Frontal cortex (tissue), 4 donors: ENCODE results near the gene PREPL. TPM values are rescaled to one million over a fixed set of nuclear protein-coding genes. Genes with fewer than 3 reads are reported as not detected.
A peak's percentile ranks its signal among the peaks of the same experiment; 100 is the strongest.
"Not testable (repeated sequence)": the region's sequence is repeated elsewhere in the genome, so short reads cannot be mapped to it uniquely, and the experiment has no call there.

ENCODE experiments used
- DNase-seq, 2 donors: peaks; one replicate each; pipeline ENCODE4 v3.0.0; 2012; ENCODE audit warnings: low spot score in 2 of 2
- FAIRE-seq: peaks from 2 replicates; lab custom pipeline; 2012; peaks lifted over from hg19 to GRCh38; lab: Jason Lieb, UNC
- total RNA-seq: library from RNA; depleted of rRNA; stranded (reverse); fragments of >200 nt; gene quantifications from one replicate; pipeline ENCODE4 v1.2.3, GENCODE V29; 2014
- donor health status: control.
- donor health status: control.
- donor health status: control.

The PREPL gene
- total RNA-seq, 1 donor from 2014 or later, result 152 TPM

DNA sequence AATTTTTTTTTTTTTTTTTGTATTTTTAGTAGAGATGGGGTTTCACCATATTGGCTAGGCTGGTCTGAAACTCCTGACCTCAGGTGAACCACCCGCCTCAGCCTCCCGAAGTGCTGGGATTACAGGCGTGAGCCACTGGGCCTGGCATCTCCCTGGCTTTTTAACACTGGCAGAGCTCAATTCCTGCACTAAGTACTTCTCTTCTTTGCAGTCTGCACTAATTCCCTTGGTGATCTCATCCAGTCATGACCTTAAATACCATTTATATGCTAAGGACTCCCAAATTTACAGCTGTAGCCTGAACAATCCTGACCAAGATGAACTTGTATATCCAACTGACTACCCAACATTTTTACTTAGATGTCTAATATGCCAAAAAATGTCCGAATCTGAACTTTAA lies 10.2 kb downstream of the PREPL start:
- DNase-seq, result no peak
- no peak for FAIRE-seq

DNA sequence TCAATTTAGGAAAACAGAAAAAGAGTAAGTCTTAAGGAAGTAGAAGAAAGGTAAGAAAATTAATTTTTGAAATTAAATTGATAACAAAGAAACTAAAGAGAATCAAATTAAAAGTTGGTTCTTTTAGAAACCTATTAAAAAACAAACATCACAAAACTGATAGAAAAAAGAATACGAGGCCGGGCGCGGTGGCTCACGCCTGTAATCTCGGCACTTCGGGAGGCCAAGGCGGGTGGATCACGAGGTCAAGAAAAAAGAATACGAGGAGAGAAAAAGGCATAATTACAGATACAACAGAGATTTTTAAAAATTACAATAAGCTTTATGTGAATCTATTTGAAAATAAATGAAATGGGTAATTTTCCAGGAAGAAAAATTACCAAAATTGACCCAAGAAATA lies 11.8 kb downstream of the PREPL start:
- FAIRE-seq (no peak), DNase-seq (no peak)

DNA sequence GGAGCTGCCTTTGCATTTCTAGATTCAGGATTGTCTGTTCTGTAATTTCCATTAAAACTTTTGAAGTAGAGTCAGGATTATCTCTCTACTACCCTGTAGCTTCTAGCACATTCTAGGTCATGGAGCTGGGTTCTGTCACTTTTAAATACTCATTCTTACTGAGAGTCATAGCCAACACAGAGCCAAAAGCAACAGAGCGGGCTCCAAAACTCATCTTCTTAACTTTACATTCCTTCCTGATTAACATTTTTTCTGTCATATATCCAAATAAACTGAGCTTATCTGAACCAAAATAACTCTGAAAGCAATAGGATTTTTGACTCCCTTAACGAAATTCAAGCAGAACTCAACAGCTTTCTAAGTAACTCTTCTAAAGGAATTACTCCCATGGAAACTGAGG lies 12.9 kb downstream of the PREPL start:
- FAIRE-seq (no peak), DNase-seq (no peak)

DNA sequence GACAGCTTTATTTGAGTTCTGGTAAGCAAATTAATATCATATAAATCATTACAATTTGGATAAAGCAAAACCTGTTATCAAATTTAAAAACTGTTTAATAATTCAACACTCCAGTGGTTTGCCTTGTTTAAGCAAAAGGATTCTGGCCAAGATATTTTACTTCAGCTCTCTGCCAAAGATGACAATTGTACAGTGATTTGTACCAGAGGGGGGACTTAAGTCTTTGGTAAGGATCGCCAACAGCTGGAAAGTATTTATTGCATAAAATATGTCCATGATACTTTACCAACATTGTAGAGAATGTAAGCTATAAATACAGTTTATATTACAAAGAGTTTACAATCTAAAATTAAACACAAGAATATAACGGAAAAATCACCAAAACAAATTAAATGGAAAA lies 13.8 kb downstream of the PREPL start:
- no peak for FAIRE-seq
- DNase-seq, result no peak

DNA sequence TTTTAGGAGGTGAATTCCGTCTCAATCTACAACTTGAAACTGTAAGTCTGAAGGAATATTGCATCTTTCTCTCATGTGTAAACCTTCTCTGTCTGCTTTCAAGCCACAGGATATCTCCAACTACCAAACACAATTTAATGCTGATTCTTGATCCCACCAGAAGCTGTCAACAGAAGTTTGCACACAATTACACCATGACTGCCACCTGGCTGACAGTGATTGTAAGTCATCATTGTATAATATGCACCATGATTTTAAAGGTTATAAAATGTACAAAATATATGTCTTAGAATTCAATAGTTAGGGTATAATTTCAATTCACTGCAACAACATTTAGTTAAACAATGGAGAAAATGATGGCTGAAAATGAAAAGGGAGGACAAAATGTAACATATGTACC lies 18.4 kb downstream of the PREPL start:
- FAIRE-seq (peak; percentile 8), DNase-seq (no peak)

DNA sequence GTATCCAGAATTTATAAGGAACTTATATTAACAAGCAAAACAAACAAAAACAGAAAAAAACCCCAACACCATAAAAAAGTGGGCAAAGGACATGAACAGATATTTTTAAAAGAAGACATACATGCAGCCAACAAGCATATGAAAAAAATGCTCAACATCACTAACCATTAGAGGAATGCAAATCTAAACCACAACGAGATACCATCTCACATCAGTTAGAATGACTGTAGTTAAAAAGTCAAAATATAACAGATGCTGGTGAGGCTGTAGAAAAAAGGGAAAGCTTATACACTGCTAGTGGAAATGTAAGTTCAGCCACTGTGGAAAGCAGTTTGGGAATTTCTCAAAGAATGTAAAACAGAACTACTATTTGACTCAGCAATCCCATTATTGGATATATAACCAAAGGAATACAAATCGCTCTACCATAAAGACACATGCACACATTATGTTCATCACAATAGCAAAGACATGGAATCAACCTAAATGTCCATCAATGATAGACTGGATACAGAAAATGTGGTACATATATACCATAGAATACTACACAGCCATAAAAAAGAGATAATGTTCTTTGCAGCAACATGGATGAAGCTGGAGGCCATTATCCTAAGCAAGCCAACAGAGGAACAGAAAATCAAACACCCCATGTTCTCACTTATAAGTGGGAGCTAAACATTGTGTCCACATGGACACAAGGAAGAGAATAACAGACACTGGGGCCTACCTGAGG lies 25.3 kb downstream of the PREPL start:
- no peak for FAIRE-seq
- no peak for DNase-seq

DNA sequence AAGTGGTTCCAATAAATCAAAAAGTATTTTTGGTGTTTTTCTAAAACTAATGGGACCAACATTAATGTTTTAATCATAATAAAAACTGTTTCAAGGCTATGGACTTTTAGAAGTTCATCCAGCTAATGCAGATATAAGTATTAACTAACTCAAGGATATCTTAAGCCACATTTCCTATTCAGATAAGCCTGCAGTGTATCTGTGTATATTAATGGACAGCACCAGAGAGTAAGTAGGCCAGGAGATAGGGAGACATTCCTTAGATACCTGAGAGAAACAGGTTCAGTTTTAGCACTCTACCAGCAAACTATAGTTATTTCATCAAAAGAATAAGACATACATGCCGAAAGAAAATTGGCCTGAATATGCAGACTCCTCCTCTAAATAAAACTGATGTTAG lies 27.3 kb downstream of the PREPL start:
- DNase-seq (no peak), FAIRE-seq (no peak)

DNA sequence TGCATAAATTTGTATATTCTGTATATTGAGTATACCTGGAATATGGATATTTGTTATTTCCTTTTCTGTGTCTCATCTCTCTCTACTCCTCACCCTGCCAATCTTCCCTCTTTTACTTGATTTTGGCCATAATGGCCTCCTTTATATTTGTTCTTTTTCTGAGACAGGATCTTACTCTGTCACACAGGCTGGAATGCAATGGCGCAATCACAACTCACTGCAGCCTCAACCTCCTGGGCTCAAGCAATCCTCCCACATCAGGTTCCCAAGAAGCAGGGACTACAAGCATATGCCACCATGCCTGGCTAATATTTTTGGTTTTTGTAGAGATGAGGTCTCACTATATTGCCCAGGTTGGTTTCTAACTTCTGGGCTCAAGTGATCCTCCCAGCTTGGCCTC lies 30.5 kb downstream of the PREPL start:
- no peak for DNase-seq
- FAIRE-seq, result no peak

DNA sequence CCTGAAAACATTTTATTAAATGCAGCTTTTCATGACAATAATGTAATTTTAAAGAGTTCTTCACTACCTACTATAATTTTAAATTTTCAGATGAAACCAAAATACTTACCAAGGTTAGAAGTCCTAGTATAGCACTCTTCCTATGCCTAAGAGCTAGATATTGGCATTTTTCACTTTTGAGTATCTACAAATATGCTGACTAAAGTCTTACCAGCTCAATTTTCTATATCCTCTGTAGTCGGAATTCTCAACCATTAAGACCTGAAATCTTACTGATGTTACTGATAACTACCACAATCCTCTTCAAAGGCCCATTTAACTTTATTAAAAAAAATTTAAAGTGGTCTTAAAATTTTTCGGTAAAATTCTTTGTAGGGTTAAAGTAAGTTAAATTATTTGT lies 32.0 kb downstream of the PREPL start:
- FAIRE-seq (no peak), DNase-seq (no peak)

DNA sequence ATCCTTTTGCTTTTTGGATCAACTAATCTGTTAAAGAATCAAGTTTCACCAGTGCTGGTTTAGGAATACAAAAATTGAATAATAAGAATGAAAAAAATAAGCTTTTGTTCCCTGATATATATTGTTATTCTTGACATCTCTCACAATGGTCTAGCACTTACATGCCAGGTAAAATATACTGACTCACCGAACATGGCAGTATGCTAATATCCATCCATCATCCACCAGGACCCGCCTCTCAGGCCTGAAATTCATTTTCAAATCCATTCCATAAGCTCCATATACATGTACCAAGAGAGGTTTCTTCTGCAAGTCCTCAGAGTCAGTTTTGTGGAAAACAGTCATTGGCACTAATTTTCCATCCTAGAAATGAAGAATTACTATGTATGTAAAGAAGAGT lies 32.5 kb downstream of the PREPL start:
- DNase-seq, result no peak
- no peak for FAIRE-seq

DNA sequence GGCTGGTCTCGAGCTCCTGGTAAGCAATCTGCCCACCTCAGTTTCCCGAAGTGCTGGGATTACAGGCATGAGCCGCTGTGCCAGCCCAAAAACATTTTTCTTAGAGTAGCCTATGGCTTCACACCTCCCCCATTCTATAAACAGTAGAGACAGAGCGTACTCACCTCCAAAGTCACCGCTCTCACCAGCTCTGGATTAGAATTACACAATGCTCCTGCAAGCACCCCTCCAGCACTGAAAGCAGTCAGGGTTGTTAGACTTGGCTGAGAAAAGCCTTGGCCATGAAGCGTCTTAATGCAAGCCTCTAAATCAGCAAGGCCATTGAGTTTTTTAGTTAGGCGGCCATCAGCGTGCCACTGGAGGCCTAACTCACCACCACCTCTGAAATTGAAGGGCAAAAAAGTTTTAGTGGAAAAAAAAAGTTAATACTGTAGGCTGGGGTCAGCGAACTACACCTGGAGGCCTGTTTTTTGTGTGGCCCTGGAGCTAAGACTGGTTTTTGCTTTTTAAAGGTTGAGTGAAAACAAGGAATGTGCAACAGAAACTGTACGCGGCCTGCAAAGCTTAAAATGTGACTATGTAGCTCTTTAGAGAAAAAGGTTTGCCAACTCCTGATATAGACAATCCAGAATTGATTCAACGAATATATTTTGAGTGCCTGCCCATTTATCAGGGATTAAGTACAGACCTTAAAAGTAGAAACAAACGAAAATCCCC lies 34.6 kb downstream of the PREPL start:
- FAIRE-seq (no peak), DNase-seq (no peak)

DNA sequence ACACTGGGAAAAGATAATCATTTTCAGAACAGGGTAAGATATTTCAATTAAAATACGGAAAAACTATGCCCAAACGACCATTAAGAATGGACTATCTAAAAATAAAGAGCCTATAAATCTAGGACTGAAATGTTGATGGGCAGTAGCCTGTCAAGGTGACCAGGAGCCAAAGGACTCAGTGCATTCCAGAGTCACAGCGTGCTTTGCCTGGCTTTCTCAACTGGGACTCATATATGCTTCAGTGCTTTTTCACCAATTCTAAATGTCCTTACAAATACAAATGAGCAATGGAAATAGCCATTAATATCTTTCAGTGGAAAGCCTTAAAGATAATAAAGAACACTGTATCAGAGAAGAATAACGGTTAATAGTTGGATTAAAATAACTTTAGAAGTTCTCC lies 35.4 kb downstream of the PREPL start:
- no peak for DNase-seq

DNA sequence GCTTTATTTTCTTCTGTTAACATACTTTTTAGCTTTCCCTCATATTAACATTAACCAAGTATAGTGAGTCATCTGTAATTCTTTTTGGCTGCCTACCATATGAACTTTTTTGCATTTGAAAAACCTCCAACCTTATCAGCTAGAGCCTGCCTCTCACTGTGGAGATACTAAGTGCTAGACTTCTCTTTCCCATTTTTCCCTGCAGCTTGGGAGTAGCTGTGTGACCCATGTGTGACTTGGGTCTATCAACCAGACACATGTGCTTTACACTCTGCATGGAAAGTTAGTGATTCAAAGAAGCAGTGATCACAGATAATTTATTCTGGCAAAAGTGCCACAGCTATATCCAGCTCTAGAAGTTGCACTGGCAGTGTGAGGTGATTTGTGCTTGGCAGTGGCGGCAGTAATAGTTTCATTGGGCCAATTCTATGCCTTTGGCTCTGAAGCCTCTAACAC lies 36.3 kb downstream of the PREPL start:
- FAIRE-seq (no peak), DNase-seq (no peak)

More for the DNA sequence above, 35.4 kb downstream of the PREPL start:
- FAIRE-seq, result no peak

DNA sequence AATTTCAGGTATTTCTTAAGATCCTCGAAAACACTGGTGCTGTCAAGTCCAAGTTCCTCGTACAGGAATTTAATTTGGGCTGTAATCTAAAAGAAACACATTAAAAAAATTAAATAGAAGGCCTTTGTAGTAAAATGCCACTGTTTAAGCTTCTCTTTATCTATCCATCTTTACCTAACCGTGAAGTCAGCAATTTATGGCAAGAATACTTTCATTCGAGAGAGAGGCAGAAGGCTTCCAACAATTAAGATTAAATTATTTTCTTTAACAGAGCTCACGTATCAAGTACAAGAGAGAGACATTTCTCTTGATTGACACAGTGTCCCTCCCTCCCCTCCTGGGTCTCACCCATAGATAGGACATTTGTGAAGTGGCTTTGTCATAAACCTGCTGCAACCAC lies 39.9 kb downstream of the PREPL start:
- FAIRE-seq, result no peak
- DNase-seq, result no peak

DNA sequence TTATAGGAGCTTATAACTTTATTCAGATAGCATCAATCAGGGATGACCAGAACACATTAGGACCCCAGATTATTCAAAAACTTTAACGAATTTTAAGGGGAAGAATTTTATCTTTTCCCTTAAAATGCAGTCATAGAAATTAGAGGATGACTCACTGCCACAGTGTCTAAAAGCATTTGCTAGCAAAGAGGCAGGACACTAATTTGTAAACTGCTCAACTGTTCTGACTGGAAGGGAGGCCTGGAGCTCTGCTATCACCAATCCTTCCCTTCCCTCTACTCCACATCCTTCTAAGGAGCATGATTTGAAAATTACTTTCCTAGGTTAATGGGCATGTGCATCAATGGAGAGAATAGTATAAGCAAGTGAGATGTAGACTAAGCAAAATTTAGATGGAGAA lies 40.5 kb downstream of the PREPL start:
- no peak for DNase-seq
- no peak for FAIRE-seq

DNA sequence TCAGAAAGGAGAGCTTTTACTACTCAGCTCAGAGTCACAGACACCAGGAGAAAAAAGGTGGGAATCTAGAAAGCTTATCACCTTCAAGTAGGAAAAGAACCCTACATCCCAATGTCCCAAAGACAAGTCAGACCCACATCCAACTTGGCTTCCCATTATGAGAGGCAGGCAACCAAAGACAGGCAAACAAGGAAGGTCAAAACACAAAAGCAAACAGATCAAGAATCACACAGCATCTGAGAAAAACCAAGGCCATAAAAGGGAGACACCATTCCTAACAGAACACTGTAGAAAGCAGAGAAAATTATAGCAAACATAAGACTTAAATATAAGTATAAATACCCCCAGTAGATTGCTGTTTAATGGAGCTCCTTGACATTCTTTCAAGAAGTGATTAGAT lies 45.3 kb downstream of the PREPL start:
- DNase-seq, result no peak
- FAIRE-seq, result no peak

DNA sequence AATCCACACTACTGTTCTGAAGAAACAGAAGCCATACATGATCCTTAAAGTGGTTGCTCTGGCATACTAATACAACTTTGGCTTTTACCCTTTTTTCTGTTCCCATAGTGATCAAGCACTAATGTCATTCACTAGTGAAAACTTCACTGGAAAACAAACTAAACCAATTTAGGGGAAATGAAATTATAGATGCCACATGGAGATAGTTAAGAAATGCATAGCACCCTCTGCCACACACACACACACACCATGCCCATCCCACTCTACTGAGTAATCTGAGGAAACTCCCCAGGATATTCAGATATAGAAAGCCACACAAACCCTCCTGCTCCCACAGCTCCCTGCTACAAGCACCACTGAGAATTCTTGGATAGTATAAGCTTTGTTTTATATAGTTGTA lies 46.9 kb downstream of the PREPL start:
- FAIRE-seq (no peak), DNase-seq (no peak)

DNA sequence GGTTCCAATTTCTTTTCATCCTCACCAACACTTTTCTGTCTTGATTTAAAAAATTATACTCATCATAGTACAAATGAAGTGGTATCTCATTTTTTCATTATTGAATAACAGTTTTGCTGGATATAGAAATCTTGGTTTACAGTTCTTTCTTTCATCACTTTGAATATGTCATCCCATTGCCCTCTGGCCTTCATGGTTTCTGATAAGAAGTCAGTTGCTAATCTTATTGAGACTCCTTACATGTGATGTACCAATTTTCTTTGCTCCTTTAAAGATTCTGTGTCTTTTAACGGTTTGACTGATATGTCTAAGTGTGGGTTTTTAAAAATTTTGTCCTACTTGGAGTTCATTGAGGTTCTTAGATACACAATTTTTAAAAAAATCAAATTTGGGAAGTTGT lies 51.0 kb downstream of the PREPL start:
- FAIRE-seq, result no peak
- DNase-seq, result no peak

DNA sequence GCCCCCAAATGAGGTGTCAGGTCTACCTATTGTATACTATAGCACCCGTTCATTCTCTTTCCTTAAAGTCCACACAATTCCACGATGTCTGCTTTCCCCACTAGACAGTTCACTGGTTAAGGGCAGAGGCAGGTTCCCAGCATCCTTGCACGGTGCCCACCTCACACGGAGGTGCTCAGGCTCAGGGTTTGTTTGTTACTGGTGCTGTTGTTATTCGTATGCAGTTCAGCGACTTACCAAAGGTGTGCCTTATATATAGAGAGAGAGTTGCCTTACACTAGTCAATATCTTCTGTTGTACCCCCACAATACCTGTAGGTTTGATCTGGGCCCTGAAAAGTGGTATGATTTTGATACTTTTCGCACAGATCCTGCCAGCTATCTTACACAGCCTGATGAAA lies 55.4 kb downstream of the PREPL start:
- DNase-seq, result no peak
- no peak for FAIRE-seq

DNA sequence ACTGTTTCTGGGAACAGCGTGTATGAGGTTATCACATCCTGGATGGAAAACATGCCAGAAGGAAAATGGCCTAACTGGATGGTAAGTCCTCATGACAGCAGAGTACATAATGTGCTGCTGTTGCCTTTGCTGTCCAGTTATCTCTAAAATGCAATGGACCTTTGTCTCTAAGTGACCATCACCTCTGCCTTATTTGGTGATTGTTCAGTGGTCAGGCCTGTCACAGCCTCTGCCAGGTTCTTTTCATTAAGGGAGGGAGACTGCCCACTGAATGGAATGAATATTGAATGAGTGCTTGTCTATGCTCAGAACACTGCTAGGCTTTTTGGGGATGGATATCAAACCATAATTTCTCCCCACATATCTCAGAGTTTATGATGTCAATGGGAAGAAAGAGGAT lies 57.0 kb downstream of the PREPL start:
- DNase-seq (no peak), FAIRE-seq (no peak)

DNA sequence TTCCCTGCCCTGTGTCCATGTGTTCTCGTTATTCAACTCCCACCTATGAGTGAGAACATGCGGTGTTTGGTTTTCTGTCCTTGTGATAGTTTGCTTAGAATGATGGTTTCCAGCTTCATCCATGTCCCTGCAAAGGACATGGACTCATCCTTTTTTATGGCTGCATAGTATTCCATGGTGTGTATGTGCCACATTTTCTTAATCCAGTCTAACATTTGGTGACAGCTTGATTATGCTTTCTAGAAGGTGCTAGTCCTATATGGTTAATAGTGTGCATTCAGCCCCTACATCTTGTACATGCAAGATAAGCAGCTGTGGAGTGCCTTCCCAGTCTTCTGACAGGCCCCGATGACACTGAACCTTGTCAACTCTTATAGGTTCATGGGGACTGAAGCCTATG lies 57.5 kb downstream of the PREPL start:
- not testable (repeated sequence) for DNase-seq, FAIRE-seq

DNA sequence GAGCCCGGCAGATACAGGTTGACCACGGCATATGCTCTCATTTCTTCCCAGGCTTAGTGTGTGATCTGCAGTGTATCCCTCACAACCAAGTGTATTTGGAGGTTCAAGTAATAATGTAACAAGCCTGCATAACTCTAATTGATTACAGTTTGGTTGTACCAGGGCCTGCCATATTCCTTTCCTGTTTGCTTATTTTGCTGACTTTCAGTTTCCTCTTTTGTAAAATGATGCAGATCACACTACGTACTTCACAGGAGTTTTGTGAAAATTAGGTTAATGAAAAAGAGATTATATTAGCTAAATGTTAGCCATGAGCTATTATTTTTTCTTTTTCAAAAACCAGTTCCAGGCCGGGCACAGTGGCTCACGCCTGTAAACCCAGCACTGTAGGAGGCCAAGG lies 60.2 kb downstream of the PREPL start:
- no peak for DNase-seq
- FAIRE-seq, result no peak
